NCI-H146 treated with DMSO at 0.1 percent for 48 hours (cell line): ENCODE results near the gene P2RX5.

Experiments used
- DNase-seq: peaks from one replicate; lab custom pipeline; 2025; ENCODE audit not compliant: unreplicated experiment; lab: John Stamatoyannopoulos, UW

P2RX5 gene

GRCh38 chr17:3658784-3659449 is 37.0 kb downstream of the P2RX5 start:
- DNase-seq = no peak

- no peak for DNase-seq
Observed at GRCh38 chr17:3657874-3658783, 37.8 kb downstream of the P2RX5 start.

GRCh38 chr17:3657588-3657869 is 38.4 kb downstream of the P2RX5 start:
- DNase-seq = no peak

- DNase-seq = no peak
Observed at GRCh38 chr17:3656755-3657587, 39.0 kb downstream of the P2RX5 start.

- DNase-seq = no peak
Observed at GRCh38 chr17:3656353-3656752, 39.6 kb downstream of the P2RX5 start.

- DNase-seq = no peak
Observed at GRCh38 chr17:3655766-3656165, 40.2 kb downstream of the P2RX5 start.

GRCh38 chr17:3647769-3648555 is 48.0 kb downstream of the P2RX5 start:
- DNase-seq = no peak

GRCh38 chr17:3647251-3647650 is 48.7 kb downstream of the P2RX5 start:
- DNase-seq = no peak

- no peak for DNase-seq
Observed at GRCh38 chr17:3645310-3645709, 50.6 kb downstream of the P2RX5 start.

- no peak for DNase-seq
Observed at GRCh38 chr17:3643889-3644349, 52.0 kb downstream of the P2RX5 start.

GRCh38 chr17:3641717-3642486 is 54.1 kb downstream of the P2RX5 start:
- no peak for DNase-seq

- DNase-seq = no peak
Observed at GRCh38 chr17:3641014-3641413, 54.9 kb downstream of the P2RX5 start.

GRCh38 chr17:3639981-3640596 is 55.9 kb downstream of the P2RX5 start:
- DNase-seq = peak; percentile 6

- no peak for DNase-seq
Observed at GRCh38 chr17:3636908-3637373, 59.0 kb downstream of the P2RX5 start.

- DNase-seq = peak; percentile 93
Observed at GRCh38 chr17:3636154-3636907, 59.6 kb downstream of the P2RX5 start, which contains the start of the genes CTNS and SHPK. Gene CTNS (plus strand): TSS chr17:3636760. CDS start chr17:3640207, 3,447 bp downstream. Gene SHPK (minus strand): TSS chr17:3636250. CDS start chr17:3636219, 31 bp downstream.

GRCh38 chr17:3635474-3636153 is 60.3 kb downstream of the P2RX5 start:
- DNase-seq = no peak

- no peak for DNase-seq
Observed at GRCh38 chr17:3632287-3632686, 63.7 kb downstream of the P2RX5 start.

GRCh38 chr17:3630781-3631180 is 65.2 kb downstream of the P2RX5 start:
- DNase-seq = no peak
